WERI-Rb-1 (cell line): ENCODE results near the gene CAPS2.

Experiments used
- DNase-seq: peaks from one replicate; pipeline ENCODE4 v3.0.0-alpha.2; 2020
- H3K27ac ChIP-seq: fragments of 250-450 bp; sonication (Bioruptor Pico); 2 replicates; pipeline ENCODE4 v1.5.1; 2020; ENCODE audit warnings: mild to moderate bottlenecking, moderate library complexity
- H3K27me3 ChIP-seq: fragments of 250-450 bp; sonication (Bioruptor Pico); 2 replicates; pipeline ENCODE4 v1.5.1; 2021; ENCODE audit warnings: mild to moderate bottlenecking, low read depth, moderate library complexity; ENCODE audit not compliant: insufficient read depth, severe bottlenecking
- H3K36me3 ChIP-seq: fragments of 250-450 bp; sonication (Bioruptor Pico); 2 replicates; pipeline ENCODE4 v1.5.1; 2020; ENCODE audit warnings: mild to moderate bottlenecking, moderate library complexity
- H3K4me3 ChIP-seq: 2 replicates; pipeline ENCODE4 v1.5.1; 2011; ENCODE audit warnings: low read depth, mild to moderate bottlenecking, control low read depth, low read length
- H3K9me3 ChIP-seq: fragments of 250-450 bp; sonication (Bioruptor Pico); 2 replicates; pipeline ENCODE4 v1.5.1; 2021; ENCODE audit warnings: mild to moderate bottlenecking, moderate library complexity; ENCODE audit not compliant: severe bottlenecking
- TF ChIP-seq, protein P1 (sequence below): IDR thresholded peaks from 2 replicates; pipeline ENCODE4 v1.5.1; 2011; ENCODE audit warnings: low read depth, mild to moderate bottlenecking, control low read depth, inconsistent platforms, low read length

The CAPS2 gene

DNA sequence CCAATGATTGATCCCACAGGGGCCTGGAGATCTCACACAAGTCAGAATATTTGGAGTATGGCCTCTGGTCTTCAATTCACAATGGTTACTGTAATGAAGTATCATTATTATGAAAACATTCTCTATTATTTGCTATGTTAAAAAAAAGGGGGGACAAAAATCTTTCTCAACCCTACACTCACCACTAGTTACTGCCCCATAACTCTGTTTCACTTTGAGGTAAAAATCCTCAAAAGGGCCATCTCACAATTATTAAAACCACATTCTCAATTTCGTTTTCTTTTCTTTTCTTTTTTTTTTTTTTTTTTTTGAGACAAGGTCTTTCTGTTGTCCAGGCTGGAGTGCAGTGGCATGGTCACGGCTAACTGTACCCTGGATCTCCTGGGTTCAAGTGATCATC, 60.9 kb downstream of the CAPS2 start:
- Histone ChIP-seq H3K9me3 (peaks cover 5% of the 10 kb centered on the region), H3K4me3 (no peak overlapping the region), H3K27me3 (no peaks in the 10 kb centered on the region), H3K27ac (no peak overlapping the region), H3K36me3 (no peaks in the 10 kb centered on the region)
- DNase-seq: no peak
- TF ChIP-seq, protein P1, sequence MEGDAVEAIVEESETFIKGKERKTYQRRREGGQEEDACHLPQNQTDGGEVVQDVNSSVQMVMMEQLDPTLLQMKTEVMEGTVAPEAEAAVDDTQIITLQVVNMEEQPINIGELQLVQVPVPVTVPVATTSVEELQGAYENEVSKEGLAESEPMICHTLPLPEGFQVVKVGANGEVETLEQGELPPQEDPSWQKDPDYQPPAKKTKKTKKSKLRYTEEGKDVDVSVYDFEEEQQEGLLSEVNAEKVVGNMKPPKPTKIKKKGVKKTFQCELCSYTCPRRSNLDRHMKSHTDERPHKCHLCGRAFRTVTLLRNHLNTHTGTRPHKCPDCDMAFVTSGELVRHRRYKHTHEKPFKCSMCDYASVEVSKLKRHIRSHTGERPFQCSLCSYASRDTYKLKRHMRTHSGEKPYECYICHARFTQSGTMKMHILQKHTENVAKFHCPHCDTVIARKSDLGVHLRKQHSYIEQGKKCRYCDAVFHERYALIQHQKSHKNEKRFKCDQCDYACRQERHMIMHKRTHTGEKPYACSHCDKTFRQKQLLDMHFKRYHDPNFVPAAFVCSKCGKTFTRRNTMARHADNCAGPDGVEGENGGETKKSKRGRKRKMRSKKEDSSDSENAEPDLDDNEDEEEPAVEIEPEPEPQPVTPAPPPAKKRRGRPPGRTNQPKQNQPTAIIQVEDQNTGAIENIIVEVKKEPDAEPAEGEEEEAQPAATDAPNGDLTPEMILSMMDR: no peak

DNA sequence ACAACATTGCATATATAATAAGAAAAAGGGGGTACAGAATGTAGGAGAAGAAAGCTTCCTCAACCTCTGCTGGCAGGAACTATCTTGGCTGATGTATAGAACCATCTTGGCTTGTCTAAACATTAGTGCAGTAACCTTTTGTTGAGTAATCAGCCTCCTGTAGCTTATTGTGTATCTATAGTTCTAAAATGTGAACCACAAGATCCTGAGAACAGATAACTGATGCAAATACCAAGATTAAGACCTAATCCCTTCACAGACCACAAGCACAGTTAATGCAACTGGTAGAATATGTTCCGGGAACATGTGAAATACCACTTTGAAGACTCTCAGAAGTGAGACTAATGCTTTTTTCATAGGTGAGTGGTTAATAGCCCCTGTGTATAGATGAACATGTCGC, 69.8 kb downstream of the CAPS2 start:
- Histone ChIP-seq H3K4me3 (no peak overlapping the region), H3K9me3 (peaks cover 1% of the 10 kb centered on the region), H3K27ac (no peak overlapping the region), H3K27me3 (no peaks in the 10 kb centered on the region), H3K36me3 (no peaks in the 10 kb centered on the region)
- TF ChIP-seq, protein P1: no peak
- no peak for DNase-seq

DNA sequence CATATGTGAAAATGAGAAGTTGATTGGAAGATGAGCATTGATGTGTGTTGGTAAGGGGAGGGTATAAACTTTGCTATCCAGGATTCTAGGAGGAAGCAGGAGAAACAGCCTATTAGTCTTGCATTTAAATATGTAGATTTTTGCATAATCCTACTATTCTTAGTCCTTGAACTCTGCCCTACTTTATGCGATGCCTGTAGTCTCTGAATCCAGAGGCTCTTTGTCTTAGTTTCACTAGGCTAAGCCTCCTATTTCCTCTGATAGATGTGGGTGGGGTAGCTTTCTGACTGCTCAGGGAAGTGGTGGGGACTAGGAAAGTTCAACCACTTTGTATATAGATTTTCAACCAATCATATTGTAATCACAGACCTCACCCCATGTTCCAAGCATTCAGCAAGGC, 71.0 kb downstream of the CAPS2 start:
- no peaks in the 10 kb centered on the region for H3K27me3 ChIP-seq
- H3K9me3 ChIP-seq: no peaks in the 10 kb centered on the region
- no peaks in the 10 kb centered on the region for H3K36me3 ChIP-seq
- no peak overlapping the region for H3K4me3 ChIP-seq
- TF ChIP-seq, protein P1: no peak
- H3K27ac ChIP-seq: no peak overlapping the region
- DNase-seq: no peak

DNA sequence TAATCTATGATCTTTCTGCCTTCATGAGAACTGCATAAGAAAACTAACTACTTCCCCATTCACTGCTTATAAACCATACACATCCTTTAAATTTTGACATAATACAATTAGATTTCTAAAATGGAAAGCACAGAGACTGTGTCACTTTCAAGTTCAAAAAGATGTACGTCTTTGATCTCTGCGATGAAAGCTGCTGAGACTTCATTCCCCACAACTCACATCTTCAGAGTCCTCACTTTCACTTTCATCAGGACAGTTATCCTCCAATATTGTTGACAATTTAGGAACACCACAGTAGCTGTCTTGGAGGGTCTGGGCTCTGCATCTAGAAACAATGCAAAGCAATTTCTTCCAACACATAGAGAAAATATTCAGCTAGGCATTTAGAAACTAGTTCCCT, 72.6 kb downstream of the CAPS2 start:
- no peak for DNase-seq
- TF ChIP-seq, protein P1: no peak
- no peaks in the 10 kb centered on the region for H3K27me3 ChIP-seq
- no peak overlapping the region for H3K27ac ChIP-seq
- H3K4me3 ChIP-seq: no peak overlapping the region
- H3K36me3 ChIP-seq: no peaks in the 10 kb centered on the region
- H3K9me3 ChIP-seq: no peaks in the 10 kb centered on the region

DNA sequence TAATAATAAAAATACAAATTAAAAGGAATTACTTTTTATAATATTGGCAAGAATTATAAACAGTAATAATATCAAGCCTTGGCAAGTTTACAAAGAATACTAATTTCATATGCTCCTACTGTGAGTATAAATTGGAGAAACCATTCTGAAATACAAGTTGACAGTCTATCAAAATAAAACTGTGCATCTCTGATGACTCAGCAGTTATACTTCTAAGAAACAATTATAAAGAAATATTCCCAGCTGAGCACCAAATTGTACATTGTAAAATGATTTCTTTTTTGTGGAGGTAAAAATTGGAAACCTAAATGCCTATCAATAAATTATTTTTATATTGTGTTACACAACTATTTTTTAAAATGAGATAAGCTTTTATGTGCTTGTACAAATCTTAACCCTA, 85.0 kb downstream of the CAPS2 start:
- TF ChIP-seq, protein P1: no peak
- Histone ChIP-seq H3K36me3 (no peaks in the 10 kb centered on the region), H3K4me3 (no peak overlapping the region), H3K27ac (no peak overlapping the region), H3K9me3 (peaks cover 5% of the 10 kb centered on the region), H3K27me3 (no peaks in the 10 kb centered on the region)
- DNase-seq: no peak

DNA sequence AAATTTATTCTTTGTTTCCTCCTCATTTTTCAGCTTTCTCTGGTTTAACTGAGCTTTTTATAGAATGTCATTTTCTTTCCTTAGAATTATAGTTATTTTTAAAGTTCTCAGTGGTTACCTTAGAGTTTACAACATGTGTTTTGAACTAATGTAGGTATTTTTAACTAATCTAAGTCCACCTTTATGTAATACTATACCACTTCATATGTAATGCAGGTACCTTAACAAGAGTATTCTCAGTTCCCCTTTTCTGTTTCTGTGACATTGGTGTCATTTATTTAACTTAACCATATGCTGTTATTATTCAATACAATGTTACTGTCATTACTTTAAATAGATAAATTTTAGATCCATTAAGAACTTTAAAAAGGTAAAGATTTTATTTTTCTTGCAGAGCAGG, 90.1 kb downstream of the CAPS2 start:
- DNase-seq: no peak
- Histone ChIP-seq H3K4me3 (no peak overlapping the region), H3K27me3 (no peaks in the 10 kb centered on the region), H3K27ac (no peak overlapping the region), H3K9me3 (peaks cover 5% of the 10 kb centered on the region), H3K36me3 (no peaks in the 10 kb centered on the region)
- TF ChIP-seq, protein P1: no peak
